HTR-8/SVneo (cell line): Measurements from ENCODE around the gene BID.

ENCODE experiments used
- DNase-seq: peaks from one replicate; pipeline ENCODE4 v3.0.0; 2011; ENCODE audit warnings: low spot score, mixed read lengths; ENCODE audit not compliant: insufficient read length
- FAIRE-seq: peaks from 2 replicates; lab custom pipeline; 2011; peaks lifted over from hg19 to GRCh38; lab: Jason Lieb, UNC

BID gene

DNA sequence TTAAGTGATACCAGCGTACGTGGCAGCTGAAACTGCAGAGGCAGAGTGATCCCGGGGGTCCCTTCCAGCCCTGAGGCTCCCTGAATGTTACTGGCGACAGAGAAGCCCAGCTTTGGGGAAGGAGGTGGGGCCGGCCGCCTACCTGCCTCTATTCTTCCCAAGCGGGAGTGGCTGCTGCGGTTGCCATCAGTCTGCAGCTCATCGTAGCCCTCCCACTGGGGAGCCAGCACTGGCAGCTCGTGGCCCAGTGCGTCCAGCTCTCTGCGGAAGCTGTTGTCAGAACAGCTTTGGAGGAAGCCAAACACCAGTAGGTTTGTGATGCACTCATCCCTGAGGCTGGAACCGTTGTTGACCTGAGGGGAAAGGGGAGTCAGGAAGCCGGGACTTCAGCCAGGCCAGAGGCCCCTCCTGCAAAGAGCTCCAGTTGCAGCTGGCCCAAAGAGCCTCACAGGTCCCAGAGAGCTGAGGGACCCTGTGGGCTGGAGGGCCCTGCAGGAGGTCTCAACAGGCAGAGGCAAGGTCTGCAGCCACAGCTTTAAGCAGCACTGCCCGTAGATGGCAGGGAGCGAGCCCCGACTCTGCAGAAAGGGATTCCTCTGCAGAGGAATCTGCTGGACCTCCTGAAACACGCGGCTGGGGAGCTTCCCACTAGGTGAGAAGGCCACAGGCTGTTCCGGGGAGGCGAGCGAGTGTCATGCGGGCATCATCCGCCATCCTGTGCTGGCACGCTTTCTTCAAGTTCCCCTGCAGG lies 30.4 kb downstream of the BID start:
- DNase-seq (no peak), FAIRE-seq (no peak)

DNA sequence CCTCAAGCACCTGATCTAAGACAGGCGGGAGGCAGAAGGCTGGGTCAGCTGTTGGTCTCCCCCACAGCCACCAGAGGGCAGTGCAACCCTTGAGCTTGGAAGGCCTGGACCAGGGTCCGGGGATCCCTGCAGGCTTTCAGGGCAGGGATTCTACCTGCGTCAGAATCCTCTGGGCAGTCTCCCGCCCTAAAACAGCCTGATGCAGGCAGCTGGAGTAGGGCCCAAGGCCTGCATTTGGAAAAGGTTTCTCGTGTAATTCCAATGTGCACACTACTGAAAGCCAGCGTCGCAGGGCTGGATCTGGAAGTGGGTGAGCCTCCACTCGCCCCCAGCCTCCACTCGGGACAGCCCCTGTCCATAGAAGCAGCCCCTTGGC lies 31.8 kb downstream of the BID start:
- DNase-seq (peak; percentile 86), FAIRE-seq (peak; percentile 28)

DNA sequence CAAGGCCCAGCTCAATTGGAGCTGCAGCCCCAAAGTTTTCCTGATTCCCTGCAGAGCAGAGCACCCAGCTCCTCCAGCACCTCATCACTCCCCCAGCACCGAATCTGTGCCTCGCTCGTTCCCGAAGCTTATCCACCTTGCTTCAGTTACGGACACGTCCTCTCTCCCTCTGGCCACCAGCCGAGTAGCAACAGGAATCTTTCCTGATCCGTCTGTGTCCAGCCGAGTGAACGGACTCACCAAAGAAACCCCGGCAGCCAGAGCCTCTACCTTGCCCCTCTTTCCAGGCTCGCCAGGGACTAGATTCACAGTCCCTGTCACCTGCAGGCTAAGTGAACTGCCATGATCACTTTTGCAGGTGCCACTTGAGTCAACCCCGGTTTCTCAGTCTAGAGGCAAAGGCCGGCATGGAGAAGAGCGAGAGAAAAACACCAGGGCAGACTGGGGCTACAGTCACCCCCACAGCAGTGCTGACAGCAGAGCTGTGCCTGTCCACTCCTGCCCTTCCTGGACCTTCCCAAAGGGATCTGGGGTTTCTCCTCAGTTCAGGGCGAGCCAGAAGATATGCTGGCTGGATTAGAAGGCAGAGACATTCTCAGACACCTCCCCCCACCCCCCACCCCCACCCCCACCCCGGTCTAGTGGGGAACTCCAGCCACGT lies 32.3 kb downstream of the BID start:
- no peak for DNase-seq
- FAIRE-seq: no peak

DNA sequence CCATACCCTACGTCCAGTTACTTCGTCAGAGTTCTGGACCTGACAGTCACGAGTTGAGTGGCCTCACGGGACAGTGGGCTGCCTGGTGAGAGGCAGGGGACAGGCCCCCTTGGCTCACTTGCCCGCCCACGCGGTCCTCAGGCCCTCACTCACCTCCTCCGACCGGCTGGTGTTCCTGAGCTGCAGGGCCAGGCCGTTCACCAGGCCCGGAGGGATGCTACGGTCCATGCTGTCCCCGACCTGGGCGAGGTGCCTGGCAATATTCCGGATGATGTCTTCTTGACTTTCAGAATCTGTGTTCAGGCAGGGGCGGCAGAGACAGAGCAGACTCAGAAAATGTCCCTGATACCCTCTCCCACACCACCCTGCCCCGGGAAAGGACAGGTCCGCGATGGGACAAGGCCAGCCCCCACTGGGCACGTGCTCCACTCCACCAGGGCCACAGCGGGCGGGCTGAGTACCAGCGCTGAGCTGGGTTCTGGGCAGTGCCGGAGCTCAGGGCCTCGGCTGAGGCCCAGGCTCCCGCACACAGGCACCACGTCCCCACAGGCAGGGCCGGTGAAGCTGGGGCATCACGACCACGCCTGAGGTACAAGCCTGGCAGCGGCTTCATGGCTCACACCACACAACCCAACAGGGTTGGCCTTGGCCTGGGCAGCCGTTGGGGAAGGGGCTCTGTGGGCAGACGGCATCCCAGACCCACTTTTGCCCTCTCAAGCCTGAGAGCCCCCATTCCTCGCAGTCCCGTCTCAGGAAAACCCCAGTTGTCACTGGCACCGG lies 34.9 kb downstream of the BID start:
- no peak for FAIRE-seq
- DNase-seq: no peak

DNA sequence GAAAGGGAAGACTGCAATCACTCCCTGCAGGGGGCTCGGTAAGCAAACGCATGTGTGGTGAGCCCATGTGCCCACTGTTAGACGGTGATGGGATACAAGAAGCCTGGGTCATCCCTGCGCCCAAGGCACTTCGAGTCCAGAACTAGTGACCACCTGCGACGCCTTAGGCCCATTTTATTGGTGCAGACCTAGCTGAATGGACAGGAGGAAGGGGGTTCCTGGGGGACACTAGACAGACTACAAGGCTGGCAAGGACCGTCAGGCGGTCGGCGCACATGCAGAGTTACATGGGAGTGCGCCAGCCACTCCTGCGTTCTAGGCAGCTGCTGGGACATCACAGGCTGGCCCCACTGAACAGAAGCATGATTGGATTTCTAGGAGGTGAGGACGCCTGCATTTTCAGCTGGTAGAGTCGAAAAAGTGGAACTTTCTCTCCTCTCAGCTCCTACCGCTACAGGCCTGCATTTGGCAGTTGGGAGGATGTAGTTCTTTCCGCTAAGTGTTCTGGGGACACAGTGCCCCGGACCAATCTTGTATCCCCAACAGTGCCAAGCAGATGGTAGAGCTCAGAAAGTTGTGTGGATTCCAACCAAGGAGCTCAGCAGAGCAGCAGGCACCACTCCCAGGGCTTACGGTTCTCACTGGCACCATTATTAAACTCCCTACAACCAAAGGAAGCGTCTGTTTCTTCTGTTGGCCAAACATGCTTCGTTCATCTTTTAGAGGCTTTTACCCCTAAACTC lies 35.7 kb downstream of the BID start:
- FAIRE-seq (no peak), DNase-seq (no peak)

DNA sequence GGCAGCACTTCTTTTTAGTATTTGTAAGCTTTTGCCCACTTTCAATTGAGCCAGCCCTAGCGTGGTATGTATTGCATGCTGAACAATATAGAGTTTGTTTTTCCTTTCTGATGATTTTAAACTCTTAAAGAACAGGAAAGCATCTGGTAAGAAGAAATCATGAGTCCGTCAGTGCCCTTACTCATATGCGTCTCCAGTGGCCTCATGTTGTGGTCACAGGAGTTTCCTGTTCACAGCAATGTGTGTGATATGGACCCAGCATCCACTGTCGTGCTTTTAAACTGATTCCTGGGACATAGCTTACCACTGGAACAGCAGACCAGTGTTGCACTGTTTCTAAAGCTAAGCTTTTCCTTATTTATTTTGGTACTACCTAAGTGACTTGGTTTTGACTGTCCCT lies 40.1 kb downstream of the BID start:
- DNase-seq: no peak
- FAIRE-seq: no peak

DNA sequence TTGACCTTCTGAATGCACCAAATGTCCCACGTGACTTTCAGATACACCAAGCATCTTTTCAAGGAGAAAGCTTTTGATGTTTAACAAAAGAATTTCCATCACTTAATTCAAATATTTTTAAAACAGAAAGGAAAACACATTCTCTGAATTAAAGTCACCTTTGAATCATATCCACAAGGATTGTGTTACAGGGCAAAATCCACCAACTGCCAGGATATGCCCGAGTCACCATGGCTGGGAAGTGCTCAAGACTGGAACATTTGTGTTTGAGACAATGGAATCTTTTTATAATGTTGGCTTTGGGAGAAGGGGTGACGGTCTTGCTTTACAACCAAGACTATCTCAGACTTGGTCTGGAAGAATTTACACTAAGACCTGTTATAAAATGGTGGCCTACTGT lies 40.8 kb downstream of the BID start:
- FAIRE-seq: no peak
- no peak for DNase-seq

DNA sequence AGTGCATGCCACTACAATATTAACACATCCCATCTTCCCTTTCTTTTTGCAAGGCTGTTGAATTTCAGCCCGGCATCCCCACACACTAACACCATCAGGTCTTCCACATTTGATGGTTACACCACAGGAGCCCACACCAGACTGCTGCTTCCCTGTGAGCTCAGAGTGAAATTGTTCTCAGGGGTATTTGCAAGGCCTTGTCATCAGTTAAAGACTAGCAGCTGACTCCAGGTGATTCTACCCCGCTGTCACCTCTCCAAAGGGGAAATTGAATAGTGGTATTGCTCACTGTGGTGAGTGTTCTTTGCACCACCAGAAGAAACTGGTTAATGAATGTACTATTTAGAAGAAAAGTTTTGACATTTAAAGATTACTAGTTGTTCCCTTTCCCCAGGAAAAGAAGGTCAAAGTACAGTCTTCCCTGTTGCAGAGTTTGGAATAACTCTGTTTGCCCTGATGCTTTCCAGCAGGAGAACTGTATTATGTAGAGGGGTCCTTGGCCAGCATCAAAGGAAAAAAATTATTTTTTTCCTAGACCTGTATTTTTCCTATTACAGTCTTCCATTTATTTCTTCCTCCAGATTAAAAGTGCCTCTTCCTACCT lies 41.9 kb downstream of the BID start:
- FAIRE-seq: no peak
- no peak for DNase-seq

DNA sequence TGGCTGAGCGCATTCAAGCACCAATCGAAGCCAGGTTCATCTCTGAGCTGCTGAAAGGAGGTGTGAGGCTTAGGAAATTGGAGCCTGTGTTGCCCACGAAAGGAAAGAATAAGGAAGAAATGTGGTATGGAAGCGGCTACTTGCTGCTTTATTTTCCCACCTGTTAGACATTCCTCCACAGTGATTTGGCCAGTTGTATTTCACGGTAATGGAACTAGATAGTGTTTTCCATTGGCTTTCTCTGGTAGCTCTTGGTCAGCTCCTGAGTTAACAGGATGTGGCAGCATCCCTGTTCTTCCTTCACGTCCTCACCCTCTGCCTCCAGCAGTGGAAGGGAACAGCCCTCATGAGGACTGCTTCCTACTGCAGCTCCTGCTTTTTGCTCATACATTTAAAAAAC lies 44.7 kb downstream of the BID start:
- DNase-seq (no peak), FAIRE-seq (no peak)

DNA sequence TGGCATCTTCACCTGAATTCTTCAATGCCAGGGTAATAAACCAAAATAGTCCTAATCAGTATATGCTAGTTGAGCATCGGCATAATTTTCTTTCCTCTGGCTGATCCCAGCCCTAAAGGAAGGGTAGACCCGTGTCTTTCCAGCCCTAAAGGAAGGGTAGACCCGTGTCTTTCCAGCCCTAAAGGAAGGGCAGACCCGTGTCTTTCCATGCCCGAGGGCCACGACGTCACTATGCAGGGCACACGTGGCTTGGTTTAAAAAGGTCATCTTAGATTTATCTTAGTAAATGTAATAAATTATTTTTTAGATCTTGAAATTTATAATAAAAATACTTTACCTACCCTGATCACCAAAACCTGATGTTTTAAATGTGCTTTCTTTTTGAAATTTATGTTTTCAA lies 45.5 kb downstream of the BID start:
- DNase-seq (no peak), FAIRE-seq (no peak)

DNA sequence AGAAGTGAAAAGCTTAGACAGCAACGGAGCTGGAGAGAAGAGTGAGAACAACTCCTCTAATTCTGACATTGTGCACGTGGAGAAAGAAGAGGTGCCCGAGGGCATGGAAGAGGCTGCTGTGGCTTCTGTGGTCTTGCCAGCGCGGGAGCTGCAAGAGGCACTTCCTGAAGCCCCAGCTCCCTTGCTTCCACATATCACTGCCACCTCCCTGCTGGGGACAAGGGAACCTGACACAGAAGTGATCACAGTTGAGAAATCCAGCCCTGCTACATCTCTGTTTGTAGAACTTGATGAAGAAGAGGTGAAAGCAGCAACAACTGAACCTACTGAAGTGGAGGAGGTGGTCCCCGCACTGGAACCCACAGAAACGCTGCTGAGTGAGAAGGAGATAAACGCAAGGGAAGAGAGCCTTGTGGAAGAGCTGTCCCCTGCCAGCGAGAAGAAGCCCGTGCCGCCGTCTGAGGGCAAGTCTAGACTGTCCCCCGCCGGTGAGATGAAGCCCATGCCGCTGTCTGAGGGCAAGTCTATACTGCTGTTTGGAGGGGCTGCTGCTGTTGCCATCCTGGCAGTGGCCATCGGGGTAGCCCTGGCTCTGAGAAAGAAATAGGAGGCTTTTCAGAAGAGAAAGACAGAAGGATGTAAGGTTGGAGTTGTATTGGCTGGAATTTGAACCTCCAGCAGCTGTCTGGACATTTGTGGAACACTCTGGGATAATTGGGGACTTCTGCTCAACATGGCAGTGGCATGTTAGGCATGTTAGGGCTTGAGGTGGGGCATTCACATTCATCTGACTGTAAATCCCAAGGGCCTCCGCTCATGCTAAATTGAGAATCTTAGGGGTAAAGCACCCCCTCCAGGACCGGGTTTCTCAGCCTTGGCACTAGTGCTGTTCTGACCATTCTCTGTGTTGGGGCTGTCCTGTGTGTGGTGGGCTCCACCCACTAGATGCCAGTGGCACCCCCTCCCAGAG lies 47.1 kb downstream of the BID start:
- FAIRE-seq (no peak), DNase-seq (no peak)

DNA sequence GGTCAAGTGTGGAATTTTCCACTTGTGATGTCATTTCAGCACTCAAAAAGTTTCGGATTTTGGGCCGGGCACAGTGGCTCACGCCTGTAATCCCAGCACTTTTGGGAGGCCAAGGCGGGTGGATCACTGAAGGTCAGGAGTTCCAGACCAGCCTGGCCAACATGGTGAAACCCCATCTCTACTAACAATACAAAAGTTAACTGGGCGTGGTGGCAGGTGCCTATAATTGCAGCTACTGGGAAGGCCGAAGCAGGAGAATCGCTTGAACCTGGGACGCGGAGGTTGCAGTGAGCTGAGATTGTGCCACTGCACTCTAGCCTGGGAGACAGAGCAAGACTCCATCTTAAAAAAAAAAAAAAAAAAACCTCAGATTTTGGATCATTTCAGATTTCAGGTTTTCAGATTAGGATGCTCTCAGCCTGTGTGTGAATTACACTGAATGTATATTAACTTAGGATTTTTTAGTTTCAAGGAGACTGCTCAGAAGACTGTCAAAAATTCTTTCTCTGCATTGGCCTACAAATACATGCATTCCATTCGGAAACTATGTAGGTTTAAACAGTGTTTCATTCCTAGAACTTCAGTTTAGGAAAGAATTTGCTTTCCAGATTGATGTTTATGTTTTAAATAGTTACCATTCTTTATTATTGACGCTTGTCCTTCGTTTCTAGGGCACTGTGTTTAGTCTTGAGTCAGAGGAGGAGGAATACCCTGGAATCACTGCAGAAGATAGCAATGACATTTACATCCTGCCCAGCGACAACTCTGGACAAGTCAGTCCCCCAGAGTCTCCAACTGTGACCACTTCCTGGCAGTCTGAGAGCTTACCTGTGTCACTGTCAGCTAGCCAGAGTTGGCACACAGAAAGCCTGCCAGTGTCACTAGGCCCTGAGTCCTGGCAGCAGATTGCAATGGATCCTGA lies 48.0 kb downstream of the BID start:
- DNase-seq (no peak), FAIRE-seq (no peak)

DNA sequence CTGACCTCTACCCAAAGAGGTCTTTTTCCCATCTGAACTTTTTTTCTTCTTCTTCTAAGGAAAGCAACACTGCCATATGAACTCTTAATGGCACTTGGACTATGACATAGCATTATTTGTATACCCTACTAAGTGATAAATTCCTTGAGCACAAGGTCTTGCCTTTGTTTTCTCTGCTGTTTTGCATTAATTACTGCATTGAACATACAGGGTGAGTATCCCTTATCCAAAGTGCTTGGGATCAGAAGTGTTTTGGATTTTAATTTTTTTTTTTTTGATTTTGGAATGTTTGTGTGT lies 48.8 kb downstream of the BID start:
- no peak for DNase-seq
- no peak for FAIRE-seq

DNA sequence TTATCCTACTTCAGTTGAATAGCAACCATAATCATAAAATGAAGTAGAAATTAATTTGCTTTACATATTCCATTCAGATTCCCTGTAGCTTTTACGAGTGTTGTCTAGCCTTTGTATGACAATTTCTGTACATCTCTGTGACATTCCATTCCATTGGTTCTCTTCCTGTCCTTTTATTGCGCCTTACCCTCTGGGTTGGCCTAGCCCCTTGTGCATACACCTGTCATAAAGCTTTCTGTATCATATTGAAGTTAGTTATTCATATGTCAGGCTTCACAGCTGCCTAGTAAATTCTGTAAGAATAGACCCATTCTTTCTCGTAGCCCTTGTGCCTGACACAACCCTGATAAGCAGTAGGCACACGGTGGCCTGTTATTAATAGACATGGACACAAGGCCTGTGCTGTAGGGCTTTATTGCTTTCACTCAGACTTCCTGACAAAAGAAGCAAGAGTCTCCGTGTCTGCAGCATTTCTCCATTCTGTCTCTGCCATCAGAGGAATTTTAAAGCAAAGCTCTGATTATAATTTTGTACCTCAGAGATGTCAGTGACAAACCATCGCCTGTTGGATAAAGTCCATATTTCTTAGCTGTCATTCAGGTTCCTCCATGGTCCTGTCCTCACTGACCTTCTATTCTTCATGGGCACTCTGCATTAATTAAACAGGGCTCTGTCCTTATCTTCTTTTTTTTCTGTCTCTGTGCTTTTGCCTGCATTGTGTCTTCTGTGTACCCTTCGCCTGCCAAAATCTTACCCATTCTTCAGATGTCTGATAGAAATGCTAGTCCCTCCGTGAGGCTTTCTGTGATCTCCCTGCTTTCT lies 49.4 kb downstream of the BID start:
- DNase-seq: no peak
- FAIRE-seq: no peak

DNA sequence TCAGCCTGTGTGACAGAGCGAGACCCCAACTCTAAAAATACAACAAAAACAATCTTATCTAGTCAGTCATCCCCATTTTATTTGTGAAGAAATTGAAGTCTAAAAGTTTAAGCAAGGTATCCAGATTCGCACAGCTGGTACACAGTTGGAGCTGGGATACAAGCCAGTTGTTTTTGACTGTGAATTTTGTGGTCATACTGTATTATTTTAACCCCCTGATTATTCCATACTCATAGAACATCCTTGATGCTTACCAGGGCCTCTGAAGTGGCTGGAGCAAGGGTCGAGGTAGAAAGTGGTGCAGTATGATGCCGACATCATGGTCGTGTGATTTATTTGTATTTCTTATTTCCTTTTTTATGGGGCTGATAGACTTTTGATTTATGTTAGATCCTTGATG lies 50.0 kb downstream of the BID start:
- FAIRE-seq: no peak
- no peak for DNase-seq

DNA sequence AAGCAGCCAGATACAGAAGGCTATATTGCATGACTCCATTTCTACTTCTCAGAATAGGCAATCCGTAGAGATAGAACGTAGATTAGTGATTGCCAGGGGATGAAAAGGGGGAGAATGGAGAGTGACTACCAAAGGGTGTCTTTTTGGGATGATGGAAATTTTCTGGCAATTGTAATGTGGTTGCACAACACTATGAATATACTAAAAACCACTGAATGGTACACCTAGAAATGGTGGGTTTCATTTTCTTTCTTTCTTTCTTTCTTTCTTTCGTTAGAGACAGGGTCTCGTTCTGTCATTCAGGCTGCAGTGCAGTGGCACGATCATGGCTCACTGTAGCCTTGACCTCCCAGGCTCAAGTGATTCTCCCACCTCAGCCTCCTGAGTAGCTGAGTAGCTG lies 54.4 kb downstream of the BID start:
- FAIRE-seq (no peak), DNase-seq (no peak)

DNA sequence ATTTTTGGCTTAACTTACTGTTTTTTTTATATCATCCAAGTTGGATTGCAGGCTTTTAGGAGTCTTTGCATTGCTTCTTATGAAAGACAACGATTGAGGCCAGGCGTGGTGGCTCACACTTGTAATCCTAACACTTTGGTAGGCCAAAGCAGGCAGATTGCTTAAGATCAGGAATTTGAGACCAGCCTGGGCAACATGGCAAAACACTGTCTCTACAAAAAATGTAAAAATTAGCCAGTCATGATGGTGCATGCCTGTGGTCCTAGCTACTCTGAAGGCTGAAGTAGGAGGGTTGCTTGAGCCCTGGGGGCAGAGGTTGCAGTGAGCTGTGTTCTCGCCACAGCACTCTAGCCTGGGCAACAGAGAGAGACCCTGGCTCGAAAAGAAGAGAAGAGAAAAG lies 56.6 kb downstream of the BID start:
- DNase-seq (no peak), FAIRE-seq (no peak)

DNA sequence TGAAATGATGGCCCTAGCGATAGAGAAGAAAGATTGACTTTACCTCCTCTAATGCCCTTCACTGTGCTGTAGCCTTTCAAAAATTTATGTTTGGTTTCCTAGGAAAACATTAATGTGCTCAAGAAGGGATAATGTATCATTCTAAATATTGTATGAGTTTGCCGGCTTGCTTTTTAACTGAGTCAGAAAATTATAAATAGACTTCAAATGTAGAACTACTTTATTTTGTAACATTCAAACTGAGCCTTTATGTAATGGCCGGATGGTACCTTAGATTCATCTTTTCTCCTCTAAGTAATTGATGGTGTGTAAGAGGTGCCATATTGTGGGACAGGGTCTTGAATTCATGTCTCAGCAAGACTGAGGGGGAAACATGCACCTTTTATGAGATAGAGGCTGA lies 57.7 kb downstream of the BID start:
- DNase-seq (no peak), FAIRE-seq (no peak)
